Activated naive CD8-positive, alpha-beta T cell treated with anti-CD3 and anti-CD28 coated beads, Interleukin-2, amount 50 U/mL, for 16 hours (primary cell): ENCODE measurements around the gene RIOX2.
"Not testable (repeated sequence)": the region's sequence is repeated elsewhere in the genome, so short reads cannot be mapped to it uniquely, and the experiment has no call there.

Experiments used
- DNase-seq: peaks from one replicate; pipeline ENCODE4 v3.0.0-alpha.2; 2020; ENCODE audit warnings: low read depth, low spot score

The RIOX2 gene

GRCh38 chr3:97914388-97914787 lies 57.8 kb downstream of the RIOX2 start:
- no peak for DNase-seq

- DNase-seq = no peak
Measured at GRCh38 chr3:97911459-97911858, 60.8 kb downstream of the RIOX2 start.

- no peak for DNase-seq
Measured at GRCh38 chr3:97910931-97911351, 61.3 kb downstream of the RIOX2 start.

GRCh38 chr3:97910236-97910831 lies 61.9 kb downstream of the RIOX2 start:
- DNase-seq = not testable (repeated sequence)

GRCh38 chr3:97909830-97910229 lies 62.4 kb downstream of the RIOX2 start:
- DNase-seq = not testable (repeated sequence)

GRCh38 chr3:97901313-97902248 lies 70.7 kb downstream of the RIOX2 start:
- DNase-seq = no peak

GRCh38 chr3:97899331-97899730 lies 72.9 kb downstream of the RIOX2 start:
- no peak for DNase-seq

- no peak for DNase-seq
Measured at GRCh38 chr3:97896547-97896946, 75.7 kb downstream of the RIOX2 start.

- no peak for DNase-seq
Measured at GRCh38 chr3:97896129-97896528, 76.1 kb downstream of the RIOX2 start.

- no peak for DNase-seq
Measured at GRCh38 chr3:97895216-97895615, 77.0 kb downstream of the RIOX2 start.

GRCh38 chr3:97892852-97893251 lies 79.4 kb downstream of the RIOX2 start:
- DNase-seq = no peak
